Measurements from ENCODE around the gene DNAI2. TPM values are rescaled to one million over a fixed set of nuclear protein-coding genes. Genes with fewer than 3 reads are reported as not detected.
A peak's percentile ranks its signal among the peaks of the same experiment; 100 is the strongest.

The DNAI2 gene
- total RNA-seq, 6 experiments from 2014 or later, result not detected

DNA sequence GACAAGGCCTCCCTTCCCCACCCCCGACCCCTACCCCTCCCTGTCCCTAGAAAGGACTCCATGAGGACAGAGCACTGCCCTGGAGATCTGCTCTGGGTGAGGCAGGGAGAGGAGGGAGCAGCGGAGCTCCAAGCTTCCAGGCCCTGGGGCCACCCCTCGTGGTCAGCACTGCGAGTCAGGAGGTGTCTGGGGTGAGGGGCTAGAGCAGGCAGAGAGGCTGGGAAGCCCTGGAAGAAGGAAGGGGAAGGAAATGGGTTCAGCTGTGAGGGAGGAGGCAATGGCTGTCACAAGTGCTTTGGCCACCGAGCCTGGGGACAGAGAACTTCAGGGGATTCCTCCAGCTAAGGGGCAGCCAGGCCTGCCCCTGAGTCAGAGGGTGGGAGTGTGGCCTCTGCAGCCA is 28.2 kb upstream of the DNAI2 start:
- no peaks in the 10 kb centered on the region for H3K4me1 ChIP-seq
- intact Hi-C loops (cut with DNase I), result no loop called here
- no peak overlapping the region for H3K4me3 ChIP-seq
- peak in 3 of 4 donors; percentile 20 to 29 (median 26) for ATAC-seq
- H3K36me3 ChIP-seq, result no peaks in the 10 kb centered on the region
- no peaks in the 10 kb centered on the region for H3K9me3 ChIP-seq
- peak in 1 of 3 donors; percentile 53 for DNase-seq
- H3K27me3 ChIP-seq, result no peaks in the 10 kb centered on the region
- no CpG with 5 or more reads among the region's 5 CpGs for WGBS (ENCODE audit: insufficient coverage, low coverage, low lambda C conversion rate, missing lambda C conversion rate)
- no peak overlapping the region for H3K27ac ChIP-seq
- TF ChIP-seq POLR2A (IDR thresholded peaks at IDR 0.05), result no peak
- TF ChIP-seq, protein P1, sequence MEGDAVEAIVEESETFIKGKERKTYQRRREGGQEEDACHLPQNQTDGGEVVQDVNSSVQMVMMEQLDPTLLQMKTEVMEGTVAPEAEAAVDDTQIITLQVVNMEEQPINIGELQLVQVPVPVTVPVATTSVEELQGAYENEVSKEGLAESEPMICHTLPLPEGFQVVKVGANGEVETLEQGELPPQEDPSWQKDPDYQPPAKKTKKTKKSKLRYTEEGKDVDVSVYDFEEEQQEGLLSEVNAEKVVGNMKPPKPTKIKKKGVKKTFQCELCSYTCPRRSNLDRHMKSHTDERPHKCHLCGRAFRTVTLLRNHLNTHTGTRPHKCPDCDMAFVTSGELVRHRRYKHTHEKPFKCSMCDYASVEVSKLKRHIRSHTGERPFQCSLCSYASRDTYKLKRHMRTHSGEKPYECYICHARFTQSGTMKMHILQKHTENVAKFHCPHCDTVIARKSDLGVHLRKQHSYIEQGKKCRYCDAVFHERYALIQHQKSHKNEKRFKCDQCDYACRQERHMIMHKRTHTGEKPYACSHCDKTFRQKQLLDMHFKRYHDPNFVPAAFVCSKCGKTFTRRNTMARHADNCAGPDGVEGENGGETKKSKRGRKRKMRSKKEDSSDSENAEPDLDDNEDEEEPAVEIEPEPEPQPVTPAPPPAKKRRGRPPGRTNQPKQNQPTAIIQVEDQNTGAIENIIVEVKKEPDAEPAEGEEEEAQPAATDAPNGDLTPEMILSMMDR (IDR thresholded peaks at IDR 0.05), result no peak

DNA sequence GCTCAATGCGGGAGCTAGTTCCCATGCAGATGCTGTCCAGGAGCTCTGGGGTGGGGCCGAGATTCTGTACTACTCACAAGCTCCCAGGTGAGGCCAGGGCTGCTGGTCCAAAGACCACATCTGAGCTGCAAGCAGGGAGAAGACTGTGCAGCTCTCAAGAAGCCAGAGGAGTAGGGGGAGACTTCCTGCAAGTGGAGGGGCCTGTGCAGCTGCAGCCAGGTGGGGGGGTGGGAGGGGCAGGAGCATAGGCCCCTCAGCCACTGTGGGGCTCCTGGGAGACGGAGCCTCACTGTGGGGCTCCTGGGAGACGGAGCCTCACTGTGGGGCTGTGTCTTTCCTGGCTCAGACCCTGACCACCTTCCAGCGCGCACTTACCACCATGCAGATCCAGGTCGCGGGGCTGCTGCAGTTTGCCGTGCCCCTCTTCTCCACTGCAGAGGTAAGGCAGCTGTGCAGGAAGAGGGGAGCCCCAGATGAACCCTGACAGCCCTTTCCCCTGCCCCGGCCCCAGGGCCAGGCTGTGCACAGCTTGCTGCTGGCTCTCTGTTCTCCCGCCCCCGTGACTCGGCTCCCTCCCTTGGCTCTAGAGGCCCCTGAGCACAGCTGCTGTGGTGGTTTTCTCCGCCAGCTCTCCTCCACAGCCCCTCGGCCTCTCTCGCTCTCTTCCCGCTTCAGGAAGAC is 24.3 kb upstream of the DNAI2 start:
- WGBS (ENCODE audit: insufficient coverage, low coverage, low lambda C conversion rate, missing lambda C conversion rate), result 80% methylated on average over 1 of the region's 17 CpGs
- no peak overlapping the region for H3K4me3 ChIP-seq
- no peaks in the 10 kb centered on the region for H3K4me1 ChIP-seq
- DNase-seq, result peak in 1 of 3 donors; percentile 21
- no peak overlapping the region for H3K27ac ChIP-seq
- no peaks in the 10 kb centered on the region for H3K27me3 ChIP-seq
- intact Hi-C loops (cut with DNase I), result no loop called here
- no peaks in the 10 kb centered on the region for H3K9me3 ChIP-seq
- ATAC-seq, result no peak
- no peaks in the 10 kb centered on the region for H3K36me3 ChIP-seq
- TF ChIP-seq, protein P1 (IDR thresholded peaks at IDR 0.05), result no peak
- TF ChIP-seq POLR2A (IDR thresholded peaks at IDR 0.05), result no peak

DNA sequence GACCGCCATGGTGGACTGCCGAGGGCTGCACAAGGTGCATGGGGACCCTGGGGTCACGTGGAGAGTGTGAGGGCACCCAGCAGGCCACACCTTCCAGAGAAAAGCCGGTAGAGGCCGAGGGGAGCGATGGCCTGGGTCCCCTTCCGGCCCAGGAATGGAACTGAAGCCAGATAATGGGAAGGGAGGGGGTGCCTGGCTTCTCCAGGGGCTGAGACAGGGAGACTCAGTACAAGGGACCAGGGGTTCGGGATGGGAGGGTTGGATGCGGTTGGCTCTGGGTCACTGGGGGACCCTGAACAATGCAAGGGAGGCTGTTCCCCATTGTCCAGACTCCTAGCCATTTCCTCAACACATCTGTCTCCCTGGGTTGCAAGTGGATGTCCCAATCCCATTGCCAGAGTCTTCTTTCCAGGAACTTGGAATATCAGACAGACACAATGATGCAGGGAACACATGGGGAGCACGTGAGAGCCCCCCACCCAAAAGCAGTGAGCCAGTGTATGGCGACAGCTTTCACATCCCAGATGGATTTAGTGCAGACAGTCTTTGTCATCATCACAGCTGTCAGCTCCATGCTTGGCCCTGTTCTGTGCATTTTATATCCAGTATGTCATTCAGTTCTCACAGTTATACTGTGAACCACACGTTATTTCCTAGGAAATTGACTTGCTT is 23.6 kb upstream of the DNAI2 start:
- intact Hi-C loops (cut with DNase I), result no loop called here
- 53% methylated on average over 4 of the region's 12 CpGs for WGBS (ENCODE audit: insufficient coverage, low coverage, low lambda C conversion rate, missing lambda C conversion rate)
- no peak for ATAC-seq

DNA sequence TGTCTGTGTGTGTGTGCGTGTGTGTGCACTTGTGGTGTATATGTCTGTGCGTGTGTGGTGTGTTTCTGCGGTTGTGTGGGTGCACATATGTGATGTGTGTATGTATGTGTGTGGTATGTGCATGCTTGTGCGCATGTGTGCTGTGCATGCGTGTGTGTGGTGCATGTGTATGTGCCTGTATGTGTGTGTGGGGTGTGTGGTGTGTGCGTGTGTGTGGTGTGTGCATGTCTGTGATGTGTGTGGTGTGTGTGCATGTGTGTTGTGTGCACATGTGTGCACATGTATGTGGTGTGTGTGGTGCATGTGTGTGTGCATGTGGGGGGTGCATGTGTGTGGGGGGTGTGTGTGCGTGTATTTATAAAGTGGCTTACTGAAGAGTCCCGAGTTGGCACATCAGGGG is 23.0 kb upstream of the DNAI2 start:
- ATAC-seq, result no peak
- WGBS (ENCODE audit: insufficient coverage, low coverage, low lambda C conversion rate, missing lambda C conversion rate), result 83% methylated on average over 6 of the region's 8 CpGs
- no peaks in the 10 kb centered on the region for H3K9me3 ChIP-seq
- no peaks in the 10 kb centered on the region for H3K27me3 ChIP-seq
- no peak overlapping the region for H3K27ac ChIP-seq
- intact Hi-C loops (cut with DNase I), result no loop called here
- no peaks in the 10 kb centered on the region for H3K36me3 ChIP-seq
- no peaks in the 10 kb centered on the region for H3K4me1 ChIP-seq
- no peak for DNase-seq
- no peak overlapping the region for H3K4me3 ChIP-seq
- TF ChIP-seq POLR2A (IDR thresholded peaks at IDR 0.05), result no peak
- TF ChIP-seq, protein P1 (IDR thresholded peaks at IDR 0.05), result no peak

More for the DNA sequence above, 23.6 kb upstream of the DNAI2 start:
- Histone ChIP-seq H3K9me3 (no peaks in the 10 kb centered on the region), H3K27me3 (no peaks in the 10 kb centered on the region), H3K4me3 (no peak overlapping the region), H3K36me3 (no peaks in the 10 kb centered on the region), H3K27ac (no peak overlapping the region), H3K4me1 (no peaks in the 10 kb centered on the region)
- no peak for TF ChIP-seq POLR2A (IDR thresholded peaks at IDR 0.05)
- TF ChIP-seq, protein P1 (IDR thresholded peaks at IDR 0.05), result no peak
- no peak for DNase-seq
